ENCODE data around the gene ST6GALNAC4. TPM values are rescaled to one million over a fixed set of nuclear protein-coding genes. Genes with fewer than 3 reads are reported as not detected.

The ST6GALNAC4 gene
- total and polyA plus RNA-seq, 2 donors (not counting 1 experiment from before 2014, with no cell fraction given), result 80.5 to 199 TPM

DNA sequence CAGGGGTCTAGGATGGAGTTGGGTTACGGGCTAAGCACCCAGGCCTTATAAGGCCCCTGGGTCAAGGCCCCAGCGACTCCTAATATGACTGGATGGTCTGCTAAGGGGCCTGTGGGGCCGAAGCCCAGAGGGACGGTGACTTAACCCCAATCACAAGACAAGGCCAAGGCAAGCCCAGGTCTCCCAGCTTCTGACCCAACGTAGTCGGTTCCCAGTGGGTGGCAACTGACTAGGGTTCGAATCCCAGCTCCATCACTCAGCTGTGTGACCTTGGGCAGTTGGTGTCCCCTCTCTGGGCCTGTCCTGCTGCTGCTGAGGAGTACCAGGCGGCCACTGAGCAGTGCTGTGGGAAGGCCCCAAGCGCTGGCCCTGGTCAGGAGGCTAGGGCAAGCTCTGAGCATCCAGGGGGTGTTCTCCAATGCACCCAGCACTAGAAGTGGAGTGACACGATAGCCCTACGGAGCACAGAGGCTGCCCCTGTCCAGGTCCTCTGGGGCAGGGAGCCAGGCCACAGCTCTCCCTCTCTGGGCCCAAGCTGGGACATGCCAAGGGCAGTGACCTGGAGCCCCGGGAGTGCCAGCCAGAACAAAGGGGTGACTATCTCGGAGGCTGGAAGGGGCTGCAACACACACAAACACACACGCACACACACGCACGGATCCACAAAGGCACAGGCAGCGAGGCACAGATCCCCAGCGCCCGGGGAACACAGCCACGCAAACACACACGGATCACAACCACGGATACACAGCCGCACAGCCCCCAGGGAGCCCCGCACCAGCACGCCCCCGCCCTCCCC, 39.9 kb downstream of the ST6GALNAC4 start:
- Histone ChIP-seq H3K4me3 (ENCODE audit: control extremely low read depth in 1 of 5, extremely low read depth in 1 of 5, insufficient read depth in 1 of 5, low read depth in 2 of 5, low read length in 4 of 5) (peak overlapping the region in 3 of 5 experiments; percentile 25 to 34 (median 30)), H3K27me3 (replicated peaks in 1 of 4; ENCODE audit: control extremely low read depth in 1 of 4, control insufficient read depth in 3 of 4, insufficient read depth in 4 of 4, low read length in 3 of 4) (peaks cover 0 to 12% (median 3%) of the 10 kb centered on the region in 4 experiments), H4K20me1 (ENCODE audit: control insufficient read depth, insufficient read depth, low read length, poor library complexity, severe bottlenecking) (no peaks in the 10 kb centered on the region), H3K36me3 (replicated peaks in 1 of 2; ENCODE audit: control extremely low read depth in 1 of 2, control insufficient read depth in 1 of 2, extremely low read depth in 1 of 2, insufficient read depth in 2 of 2, low read length in 1 of 2) (no peaks in the 10 kb centered on the region), H2AFZ (ENCODE audit: insufficient read depth, low read depth, low read length, poor library complexity, severe bottlenecking) (peak overlapping the region; percentile 64), H3K79me2 (ENCODE audit: control insufficient read depth, insufficient read depth, low read length) (peaks cover 4% of the 10 kb centered on the region), H3K9me3 (ENCODE audit: control extremely low read depth in 1 of 3, control insufficient read depth in 2 of 3, insufficient read depth in 1 of 3, low read length in 2 of 3) (no peaks in the 10 kb centered on the region), H3K4me1 (ENCODE audit: control insufficient read depth in 2 of 2, insufficient read depth in 2 of 2, low read length in 2 of 2) (peaks cover 21 to 30% of the 10 kb centered on the region in 2 donors), H3K4me2 (replicated peaks; ENCODE audit: low read depth, low read length, poor library complexity, severe bottlenecking) (peak overlapping the region; percentile 79), H3K27ac (ENCODE audit: low read length in 2 of 2) (no peak overlapping the region), H3K9ac (ENCODE audit: low read length) (peak overlapping the region; percentile 32)
- ATAC-seq (ENCODE audit: low read depth) (no peak), DNase-seq (no peak)
- peaks cover 25% of the 10 kb centered on the region for H3K4me1 Mint-ChIP-seq
- no peaks in the 10 kb centered on the region for H3K27me3 Mint-ChIP-seq
- no peak for TF ChIP-seq EZH2 (IDR thresholded peaks at IDR 0.05; ENCODE audit: borderline replicate concordance, insufficient read depth, low read depth, low read length, poor library complexity, severe bottlenecking)
- TF ChIP-seq, protein P1, sequence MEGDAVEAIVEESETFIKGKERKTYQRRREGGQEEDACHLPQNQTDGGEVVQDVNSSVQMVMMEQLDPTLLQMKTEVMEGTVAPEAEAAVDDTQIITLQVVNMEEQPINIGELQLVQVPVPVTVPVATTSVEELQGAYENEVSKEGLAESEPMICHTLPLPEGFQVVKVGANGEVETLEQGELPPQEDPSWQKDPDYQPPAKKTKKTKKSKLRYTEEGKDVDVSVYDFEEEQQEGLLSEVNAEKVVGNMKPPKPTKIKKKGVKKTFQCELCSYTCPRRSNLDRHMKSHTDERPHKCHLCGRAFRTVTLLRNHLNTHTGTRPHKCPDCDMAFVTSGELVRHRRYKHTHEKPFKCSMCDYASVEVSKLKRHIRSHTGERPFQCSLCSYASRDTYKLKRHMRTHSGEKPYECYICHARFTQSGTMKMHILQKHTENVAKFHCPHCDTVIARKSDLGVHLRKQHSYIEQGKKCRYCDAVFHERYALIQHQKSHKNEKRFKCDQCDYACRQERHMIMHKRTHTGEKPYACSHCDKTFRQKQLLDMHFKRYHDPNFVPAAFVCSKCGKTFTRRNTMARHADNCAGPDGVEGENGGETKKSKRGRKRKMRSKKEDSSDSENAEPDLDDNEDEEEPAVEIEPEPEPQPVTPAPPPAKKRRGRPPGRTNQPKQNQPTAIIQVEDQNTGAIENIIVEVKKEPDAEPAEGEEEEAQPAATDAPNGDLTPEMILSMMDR (IDR thresholded peaks at IDR 0.05), result no peak
- ChIA-PET POLR2A (no interaction called here), CTCF (no interaction called here)
- H3K4me3 Mint-ChIP-seq, result peak overlapping the region; percentile 75
- no peaks in the 10 kb centered on the region for H3K9me3 Mint-ChIP-seq (ENCODE audit: insufficient read depth)
- 45% methylated on average over 25 of the region's 26 CpGs for WGBS (ENCODE audit: insufficient coverage)
- intact Hi-C loops (cut with micrococcal nuclease), result no loop called here
- peak overlapping the region; percentile 26 for H3K27ac Mint-ChIP-seq

GRCh38 chr9:127876026-127876763, 40.6 kb downstream of the ST6GALNAC4 start:
- H3K4me3 ChIP-seq (ENCODE audit: control extremely low read depth in 1 of 5, extremely low read depth in 1 of 5, insufficient read depth in 1 of 5, low read depth in 2 of 5, low read length in 4 of 5), result no peak overlapping the region
- no peak overlapping the region for H3K9ac ChIP-seq (ENCODE audit: low read length)
- H3K4me1 ChIP-seq (ENCODE audit: control insufficient read depth in 2 of 2, insufficient read depth in 2 of 2, low read length in 2 of 2), result peaks cover 21 to 30% of the 10 kb centered on the region in 2 donors
- ATAC-seq (ENCODE audit: low read depth), result no peak
- no peaks in the 10 kb centered on the region for H3K27me3 Mint-ChIP-seq
- peaks cover 4% of the 10 kb centered on the region for H3K79me2 ChIP-seq (ENCODE audit: control insufficient read depth, insufficient read depth, low read length)
- no peak for DNase-seq
- H3K27me3 ChIP-seq (replicated peaks in 1 of 4; ENCODE audit: control extremely low read depth in 1 of 4, control insufficient read depth in 3 of 4, insufficient read depth in 4 of 4, low read length in 3 of 4), result peaks cover 0 to 12% (median 3%) of the 10 kb centered on the region in 4 experiments
- TF ChIP-seq EZH2 (IDR thresholded peaks at IDR 0.05; ENCODE audit: borderline replicate concordance, insufficient read depth, low read depth, low read length, poor library complexity, severe bottlenecking), result no peak
- TF ChIP-seq, protein P1 (IDR thresholded peaks at IDR 0.05), result no peak
- H3K27ac Mint-ChIP-seq, result no peak overlapping the region
- CTCF ChIA-PET, result no interaction called here
- H2AFZ ChIP-seq (ENCODE audit: insufficient read depth, low read depth, low read length, poor library complexity, severe bottlenecking), result no peak overlapping the region
- no peak overlapping the region for H3K4me2 ChIP-seq (replicated peaks; ENCODE audit: low read depth, low read length, poor library complexity, severe bottlenecking)
- H3K9me3 ChIP-seq (ENCODE audit: control extremely low read depth in 1 of 3, control insufficient read depth in 2 of 3, insufficient read depth in 1 of 3, low read length in 2 of 3), result no peaks in the 10 kb centered on the region
- peaks cover 22% of the 10 kb centered on the region for H3K4me1 Mint-ChIP-seq
- 91% methylated on average over 10 of the region's 14 CpGs for WGBS (ENCODE audit: insufficient coverage)
- POLR2A ChIA-PET, result no interaction called here
- no peaks in the 10 kb centered on the region for H3K36me3 ChIP-seq (replicated peaks in 1 of 2; ENCODE audit: control extremely low read depth in 1 of 2, control insufficient read depth in 1 of 2, extremely low read depth in 1 of 2, insufficient read depth in 2 of 2, low read length in 1 of 2)
- intact Hi-C loops (cut with micrococcal nuclease), result no loop called here
- H3K27ac ChIP-seq (ENCODE audit: low read length in 2 of 2), result no peak overlapping the region
- no peaks in the 10 kb centered on the region for H3K9me3 Mint-ChIP-seq (ENCODE audit: insufficient read depth)
- no peaks in the 10 kb centered on the region for H4K20me1 ChIP-seq (ENCODE audit: control insufficient read depth, insufficient read depth, low read length, poor library complexity, severe bottlenecking)
- H3K4me3 Mint-ChIP-seq, result no peak overlapping the region

Data from B cell (primary cell).